Activated CD8-positive, alpha-beta memory T cell treated with anti-CD3 and anti-CD28 coated beads, Interleukin-2, amount 50 U/mL, for 24 hours (primary cell): ENCODE results near the gene NKPD1.
"Not testable (repeated sequence)": the region's sequence is repeated elsewhere in the genome, so short reads cannot be mapped to it uniquely, and the experiment has no call there.

ENCODE experiments used
- DNase-seq: peaks from one replicate; pipeline ENCODE4 v3.0.0-alpha.2; 2020; ENCODE audit errors: extremely low read depth

The NKPD1 gene

GRCh38 chr19:45139286-45140143 lies 21.3 kb downstream of the NKPD1 start:
- no peak for DNase-seq

GRCh38 chr19:45138303-45138751 lies 22.5 kb downstream of the NKPD1 start:
- DNase-seq: no peak

- DNase-seq: no peak
These were observed 23.5 kb downstream of the NKPD1 start for GRCh38 chr19:45137179-45137761.

GRCh38 chr19:45136507-45137178 lies 24.1 kb downstream of the NKPD1 start:
- no peak for DNase-seq

- no peak for DNase-seq
These were observed 25.5 kb downstream of the NKPD1 start for GRCh38 chr19:45135176-45135885.

- DNase-seq: no peak
These were observed 27.1 kb downstream of the NKPD1 start for GRCh38 chr19:45133661-45134060.

GRCh38 chr19:45130888-45131615 lies 29.7 kb downstream of the NKPD1 start:
- DNase-seq: no peak

GRCh38 chr19:45130236-45130635 lies 30.5 kb downstream of the NKPD1 start:
- DNase-seq: no peak

- no peak for DNase-seq
These were observed 32.0 kb downstream of the NKPD1 start for GRCh38 chr19:45128806-45129205.

- DNase-seq: no peak
These were observed 32.6 kb downstream of the NKPD1 start for GRCh38 chr19:45128146-45128545.

- no peak for DNase-seq
These were observed 34.1 kb downstream of the NKPD1 start for GRCh38 chr19:45126654-45127053.

- peak; percentile 27 for DNase-seq
These were observed 34.7 kb downstream of the NKPD1 start for GRCh38 chr19:45125975-45126493.

- no peak for DNase-seq
These were observed 35.4 kb downstream of the NKPD1 start for GRCh38 chr19:45125360-45125759.

GRCh38 chr19:45124021-45124420 lies 36.8 kb downstream of the NKPD1 start:
- DNase-seq: no peak

GRCh38 chr19:45123440-45123850 lies 37.3 kb downstream of the NKPD1 start:
- DNase-seq: no peak

GRCh38 chr19:45122832-45123231 lies 38.0 kb downstream of the NKPD1 start:
- DNase-seq: no peak

- no peak for DNase-seq
These were observed 38.9 kb downstream of the NKPD1 start for GRCh38 chr19:45121827-45122345.

- DNase-seq: no peak
These were observed 41.2 kb downstream of the NKPD1 start for GRCh38 chr19:45119582-45119981.

GRCh38 chr19:45118591-45119355 lies 42.0 kb downstream of the NKPD1 start:
- DNase-seq: not testable (repeated sequence)

- no peak for DNase-seq
These were observed 42.7 kb downstream of the NKPD1 start for GRCh38 chr19:45118106-45118505.
